H1 (cell line): Measurements from ENCODE around the gene PIP5K1C. TPM values are rescaled to one million over a fixed set of nuclear protein-coding genes. Genes with fewer than 3 reads are reported as not detected.

ENCODE experiments used
- CTCF ChIA-PET: fragments of 300-600 bp; sonication (Branson Sonifier 250); formaldehyde crosslinking; loops from one replicate; lab custom pipeline; 2021; ENCODE audit not compliant: partially characterized antibody; lab: Charles Lee
- POLR2A ChIA-PET: fragments of 300-600 bp; sonication (Branson Sonifier 250); formaldehyde crosslinking; loops from one replicate; lab custom pipeline; 2021; ENCODE audit warnings: inconsistent platforms; ENCODE audit not compliant: partially characterized antibody; lab: Charles Lee
- DNase-seq, 2 experiments: peaks; one replicate each; pipeline versions ENCODE4 v3.0.0 to v3.0.0-alpha.2; 2010 to 2022; ENCODE audit warnings: low spot score in 2 of 2, low read depth in 1 of 2, mixed read lengths in 1 of 2
- FAIRE-seq: peaks from 2 replicates; lab custom pipeline; 2011; peaks lifted over from hg19 to GRCh38; lab: Jason Lieb, UNC
- H2AFZ ChIP-seq: 2 replicates; pipeline ENCODE4 v1.8.1; 2012; ENCODE audit warnings: low read length, inconsistent platforms
- H2AK5ac ChIP-seq: 2 replicates; pipeline ENCODE4 v1.6.1; 2013; ENCODE audit warnings: low read depth, low read length
- H2BK120ac ChIP-seq: replicated peaks from 2 replicates; pipeline ENCODE3; 2013; ENCODE audit warnings: low read depth, low read length, inconsistent platforms
- H2BK12ac ChIP-seq: 2 replicates; pipeline ENCODE4 v1.6.1; 2013; ENCODE audit warnings: low read depth, low read length
- H2BK15ac ChIP-seq: 2 replicates; pipeline ENCODE4 v1.6.1; 2013; ENCODE audit warnings: low read length
- H2BK20ac ChIP-seq: 2 replicates; pipeline ENCODE4 v1.6.1; 2013; ENCODE audit warnings: low read length
- H2BK5ac ChIP-seq: 2 replicates; pipeline ENCODE4 v1.6.1; 2013; ENCODE audit warnings: low read depth, low read length
- H3K14ac ChIP-seq: 2 replicates; pipeline ENCODE4 v1.6.1; 2013; ENCODE audit warnings: inconsistent platforms; ENCODE audit not compliant: insufficient read length
- H3K18ac ChIP-seq: 2 replicates; pipeline ENCODE4 v1.6.1; 2013; ENCODE audit warnings: low read length; ENCODE audit errors: extremely low read depth
- H3K23ac ChIP-seq: 2 replicates; pipeline ENCODE4 v1.6.1; 2013; ENCODE audit warnings: inconsistent platforms; ENCODE audit not compliant: insufficient read length
- H3K23me2 ChIP-seq: 2 replicates; pipeline ENCODE4 v1.6.1; 2013; ENCODE audit warnings: low read depth, low read length
- H3K27ac ChIP-seq: 2 replicates; pipeline ENCODE4 v1.6.1; 2011; ENCODE audit warnings: low read depth, low read length, inconsistent platforms
- H3K27me3 ChIP-seq, 4 experiments: replicated peaks in 1 of 4; 1 replicate in 1 of 4; 2 replicates in 3 of 4; pipeline versions ENCODE4 v1.6.1 to v1.8.1; 2011 to 2013; ENCODE audit warnings: low read length in 3 of 4, mild to moderate bottlenecking in 3 of 4, inconsistent platforms in 2 of 4, mixed read lengths in 2 of 4, moderate library complexity in 1 of 4; ENCODE audit not compliant: control insufficient read depth in 3 of 4, insufficient read depth in 3 of 4; ENCODE audit errors: extremely low read depth in 1 of 4
- H3K36me3 ChIP-seq, 4 experiments: 2 replicates each; pipeline versions ENCODE4 v1.6.1 to v1.8.1; 2011 to 2013; ENCODE audit warnings: mild to moderate bottlenecking in 4 of 4, low read length in 3 of 4, moderate library complexity in 2 of 4, control low read depth in 1 of 4, inconsistent platforms in 1 of 4; ENCODE audit not compliant: insufficient read depth in 4 of 4, control insufficient read depth in 2 of 4
- H3K4ac ChIP-seq: replicated peaks from 2 replicates; pipeline ENCODE3; 2013; ENCODE audit warnings: low read length, low read depth, mixed read lengths, inconsistent platforms; ENCODE audit not compliant: insufficient read length
- H3K4me1 ChIP-seq, 4 experiments: replicated peaks in 1 of 4; 1 replicate in 1 of 4; 2 replicates in 3 of 4; pipeline versions ENCODE4 v1.6.1 to v1.8.1; 2011 to 2013; ENCODE audit warnings: low read length in 3 of 4, inconsistent platforms in 2 of 4, mixed read lengths in 1 of 4; ENCODE audit not compliant: insufficient read depth in 4 of 4, control insufficient read depth in 3 of 4
- H3K4me2 ChIP-seq, 2 experiments: 2 replicates each; pipeline versions ENCODE4 v1.6.1 to v1.8.1; 2011 to 2013; ENCODE audit warnings: low read depth in 2 of 2, low read length in 2 of 2, control low read depth in 1 of 2, inconsistent platforms in 1 of 2, mild to moderate bottlenecking in 1 of 2; ENCODE audit not compliant: insufficient read depth in 1 of 2
- H3K4me3 ChIP-seq, 4 experiments: fragments of 200-600, 300-600 bp in 1 of 4; sonication (generic), shearing (Covaris generic), sonication (Bioruptor Twin) in 1 of 4; 2 replicates each; pipeline versions ENCODE4 v1.5.1 to v1.8.1; 2011 to 2016; ENCODE audit warnings: low read length in 4 of 4, low read depth in 3 of 4, control low read depth in 2 of 4, inconsistent platforms in 2 of 4, mild to moderate bottlenecking in 2 of 4, mixed read lengths in 1 of 4, moderate library complexity in 1 of 4; ENCODE audit not compliant: insufficient read depth in 2 of 4; ENCODE audit errors: extremely low read depth in 1 of 4
- H3K56ac ChIP-seq: replicated peaks from 2 replicates; pipeline ENCODE3; 2013; ENCODE audit warnings: low read depth, mild to moderate bottlenecking, mixed read lengths, low read length, inconsistent platforms; ENCODE audit not compliant: insufficient read length
- H3K79me1 ChIP-seq: 2 replicates; pipeline ENCODE4 v1.6.1; 2013; ENCODE audit warnings: low read depth, low read length, control low read depth
- H3K79me2 ChIP-seq, 2 experiments: 2 replicates each; pipeline versions ENCODE4 v1.6.1 to v1.8.1; 2012 to 2013; ENCODE audit warnings: low read length in 2 of 2, mild to moderate bottlenecking in 2 of 2, inconsistent platforms in 1 of 2; ENCODE audit not compliant: insufficient read depth in 2 of 2, control insufficient read depth in 1 of 2
- H3K9ac ChIP-seq, 4 experiments: replicated peaks in 1 of 4; 1 replicate in 1 of 4; 2 replicates in 3 of 4; pipeline versions ENCODE4 v1.6.1 to v1.8.1; 2011 to 2013; ENCODE audit warnings: low read depth in 3 of 4, low read length in 3 of 4, control low read depth in 2 of 4, mild to moderate bottlenecking in 2 of 4, moderate library complexity in 2 of 4, inconsistent platforms in 1 of 4; ENCODE audit errors: extremely low read depth in 1 of 4
- H3K9me3 ChIP-seq, 2 experiments: 2 replicates each; pipeline versions ENCODE4 v1.6.1 to v1.8.1; 2012 to 2013; ENCODE audit warnings: mild to moderate bottlenecking in 2 of 2, moderate library complexity in 2 of 2, control low read depth in 1 of 2, inconsistent platforms in 1 of 2, low read depth in 1 of 2, low read length in 1 of 2, mixed read lengths in 1 of 2; ENCODE audit not compliant: insufficient read depth in 2 of 2
- H4K20me1 ChIP-seq, 2 experiments: replicated peaks in 1 of 2; 2 replicates each; pipeline versions ENCODE3 to v1.8.1; 2011 to 2013; ENCODE audit warnings: inconsistent platforms in 2 of 2, low read length in 2 of 2, mild to moderate bottlenecking in 1 of 2; ENCODE audit not compliant: insufficient read depth in 2 of 2, control insufficient read depth in 1 of 2
- H4K5ac ChIP-seq: 2 replicates; pipeline ENCODE4 v1.6.1; 2013; ENCODE audit warnings: low read length, low read depth, mixed read lengths, inconsistent platforms; ENCODE audit not compliant: insufficient read length
- H4K8ac ChIP-seq: 2 replicates; pipeline ENCODE4 v1.8.0; 2013; ENCODE audit warnings: mild to moderate bottlenecking, moderate library complexity, low read length, inconsistent platforms; ENCODE audit not compliant: insufficient read depth; ENCODE audit errors: extremely low read depth
- H4K91ac ChIP-seq: replicated peaks from 2 replicates; pipeline ENCODE3; 2013; ENCODE audit warnings: low read length, mixed read lengths, inconsistent platforms; ENCODE audit not compliant: insufficient read length
- CHD1 ChIP-seq: IDR thresholded peaks from 2 replicates; pipeline ENCODE4 v1.6.1; 2012; ENCODE audit warnings: low read depth, low read length, improper control_type of control experiment
- POLR2AphosphoS5 ChIP-seq: IDR thresholded peaks from 2 replicates; pipeline ENCODE4 v1.6.1; 2011; ENCODE audit warnings: low read depth, low read length
- RAD21 ChIP-seq, 2 experiments: IDR thresholded peaks in 1 of 2; conservative IDR thresholded peaks in 1 of 2; 2 replicates each; pipeline ENCODE4 v1.6.1; 2011; ENCODE audit warnings: low read depth in 2 of 2, low read length in 2 of 2, improper control_type of control experiment in 1 of 2, inconsistent platforms in 1 of 2, mild to moderate bottlenecking in 1 of 2, moderate library complexity in 1 of 2
- RBBP5 ChIP-seq: IDR thresholded peaks from 2 replicates; pipeline ENCODE4 v1.7.1; 2012; ENCODE audit warnings: low read depth, mild to moderate bottlenecking, inconsistent platforms, low read length, moderate library complexity, borderline replicate concordance
- TEAD4 ChIP-seq: IDR thresholded peaks from 2 replicates; pipeline ENCODE4 v1.6.1; 2012; ENCODE audit warnings: low read depth, low read length, inconsistent platforms, mixed read lengths
- WGBS, 2 experiments: shearing (Covaris generic) in 1 of 2; methylation state at CpG; one replicate each; pipeline versions ENCODE4 v1.1.6 to v1.1.7; 2013 to 2015; ENCODE audit warnings: low lambda C conversion rate in 2 of 2, mixed read lengths in 2 of 2, inconsistent platforms in 1 of 2, low coverage in 1 of 2, missing lambda C conversion rate in 1 of 2; ENCODE audit not compliant: insufficient replicate concordance in 2 of 2, insufficient coverage in 1 of 2, insufficient read length in 1 of 2; ENCODE audit errors: extremely low coverage in 1 of 2, missing lambda C conversion rate in 1 of 2; 5-methylcytosine and 5-hydroxymethylcytosine counted together
- polyA plus RNA-seq, 7 experiments: library from polyadenylated mRNA; depleted of rRNA in 3 of 7; stranded (reverse) in 5 of 7; unstranded in 2 of 7; fragments of >200 nt in 5 of 7; fragments of 200-250 nt in 2 of 7; gene quantifications; 1 replicate in 5 of 7; 2 replicates in 1 of 7; 4 replicates in 1 of 7; pipeline versions ENCODE4 v1.2.1 to v1.2.3, GENCODE V29; 2011 to 2013; ENCODE audit warnings: missing spikeins in 2 of 7, mixed read lengths in 2 of 7
- total RNA-seq: library from RNA; stranded (reverse); fragmentation: NEBNext Ultra II Directional; extraction: Animal tissue kit (Norgen Biotek cat#: 25700); gene quantifications from 2 replicates; pipeline ENCODE4 v1.2.1, GENCODE V29; 2021
- TF ChIP-seq, protein P1 (sequence below): IDR thresholded peaks from 2 replicates; pipeline ENCODE4 v1.6.1; 2011; ENCODE audit warnings: low read depth, mild to moderate bottlenecking, low read length; ENCODE audit not compliant: insufficient read depth

The PIP5K1C gene
- total and polyA plus RNA-seq, 2 of the 8 experiments (the other 6 are each of a cell fraction or from before 2014, with no cell fraction given): 10.6 to 32.9 TPM

- H2AFZ ChIP-seq: no peak overlapping the region
- H2BK5ac ChIP-seq: no peak overlapping the region
- H4K8ac ChIP-seq: no peak overlapping the region
- no peak overlapping the region for H3K4me2 ChIP-seq
- peaks cover 27% of the 10 kb centered on the region for H3K79me1 ChIP-seq
- H3K4ac ChIP-seq: no peak overlapping the region
- POLR2A ChIA-PET: interaction anchor here (0.6 to 2.3 kb wide), 2 partner anchors 11 to 248 kb away, joined by 3 to 6 read pairs; no protein-coding TSS in a partner anchor
- FAIRE-seq (no peak), DNase-seq (no peak)
- H3K4me3 ChIP-seq: no peak overlapping the region
- no peak overlapping the region for H2BK15ac ChIP-seq
- no peak overlapping the region for H3K14ac ChIP-seq
- no peak overlapping the region for H4K91ac ChIP-seq
- no peak overlapping the region for H3K56ac ChIP-seq
- H2BK12ac ChIP-seq: no peak overlapping the region
- peaks cover 12 to 47% of the 10 kb centered on the region in 2 experiments for H4K20me1 ChIP-seq
- H3K79me2 ChIP-seq: peaks cover 0 to 64% of the 10 kb centered on the region in 2 experiments; a peak in 3 of 4 replicates
- H3K27me3 ChIP-seq: no peaks in the 10 kb centered on the region; a peak in 2 of 7 replicates
- WGBS, 2 experiments: 91% methylated on average over 42 of the region's 42 CpGs; no CpG with 5 or more reads in 1 of the 2 experiments
- H3K9ac ChIP-seq: no peak overlapping the region; a peak in 1 of 7 replicates
- H4K5ac ChIP-seq: no peak overlapping the region
- no peak overlapping the region for H3K23ac ChIP-seq
- no peaks in the 10 kb centered on the region for H3K36me3 ChIP-seq
- H2BK20ac ChIP-seq: no peak overlapping the region
- H3K9me3 ChIP-seq: no peaks in the 10 kb centered on the region
- peaks cover 0 to 5% (median 0%) of the 10 kb centered on the region in 4 experiments; a peak in 2 of 7 replicates for H3K4me1 ChIP-seq
- no peak overlapping the region for H2BK120ac ChIP-seq
- no peaks in the 10 kb centered on the region; the same call in 1 of the 2 replicates for H3K23me2 ChIP-seq
- H3K18ac ChIP-seq: no peak overlapping the region
- H3K27ac ChIP-seq: no peak overlapping the region
- CTCF ChIA-PET: interaction anchor here (1.0 to 8.8 kb wide), 10 partner anchors 8 to 109 kb away, joined by 3 to 85 read pairs (median 6); partner anchors contain the start of gene TJP3
- H2AK5ac ChIP-seq: no peak overlapping the region; the same call in 1 of the 2 replicates
- TF ChIP-seq, protein P1, sequence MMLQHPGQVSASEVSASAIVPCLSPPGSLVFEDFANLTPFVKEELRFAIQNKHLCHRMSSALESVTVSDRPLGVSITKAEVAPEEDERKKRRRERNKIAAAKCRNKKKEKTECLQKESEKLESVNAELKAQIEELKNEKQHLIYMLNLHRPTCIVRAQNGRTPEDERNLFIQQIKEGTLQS: no peak
- TF ChIP-seq RAD21 (IDR thresholded peaks at IDR 0.05 in 1 of 2, conservative IDR thresholded peaks at IDR 0.05 in 1 of 2; ENCODE audit: low read depth in 2 of 2, low read length in 2 of 2): no peak
- TF ChIP-seq TEAD4: no peak
- TF ChIP-seq POLR2AphosphoS5: no peak
- TF ChIP-seq RBBP5: no peak
- TF ChIP-seq CHD1: no peak
These were observed 5.7 kb downstream of the PIP5K1C start for GRCh38 chr19:3694361-3695123.
